Ishikawa (cell line): ENCODE results near the gene PRR33.

Experiments used
- CREB1 ChIP-seq: IDR thresholded peaks from 2 replicates; pipeline ENCODE4 v1.6.1; 2012; ENCODE audit warnings: low read depth
- NFIC ChIP-seq: IDR thresholded peaks from 2 replicates; pipeline ENCODE4 v1.6.1; 2012
- TF ChIP-seq, protein P1 (sequence below): IDR thresholded peaks from 2 replicates; pipeline ENCODE4 v1.6.1; 2012
- TF ChIP-seq, protein P2 (sequence below): IDR thresholded peaks from 2 replicates; pipeline ENCODE4 v1.6.1; 2012; ENCODE audit warnings: low read depth, mild to moderate bottlenecking

DNA sequence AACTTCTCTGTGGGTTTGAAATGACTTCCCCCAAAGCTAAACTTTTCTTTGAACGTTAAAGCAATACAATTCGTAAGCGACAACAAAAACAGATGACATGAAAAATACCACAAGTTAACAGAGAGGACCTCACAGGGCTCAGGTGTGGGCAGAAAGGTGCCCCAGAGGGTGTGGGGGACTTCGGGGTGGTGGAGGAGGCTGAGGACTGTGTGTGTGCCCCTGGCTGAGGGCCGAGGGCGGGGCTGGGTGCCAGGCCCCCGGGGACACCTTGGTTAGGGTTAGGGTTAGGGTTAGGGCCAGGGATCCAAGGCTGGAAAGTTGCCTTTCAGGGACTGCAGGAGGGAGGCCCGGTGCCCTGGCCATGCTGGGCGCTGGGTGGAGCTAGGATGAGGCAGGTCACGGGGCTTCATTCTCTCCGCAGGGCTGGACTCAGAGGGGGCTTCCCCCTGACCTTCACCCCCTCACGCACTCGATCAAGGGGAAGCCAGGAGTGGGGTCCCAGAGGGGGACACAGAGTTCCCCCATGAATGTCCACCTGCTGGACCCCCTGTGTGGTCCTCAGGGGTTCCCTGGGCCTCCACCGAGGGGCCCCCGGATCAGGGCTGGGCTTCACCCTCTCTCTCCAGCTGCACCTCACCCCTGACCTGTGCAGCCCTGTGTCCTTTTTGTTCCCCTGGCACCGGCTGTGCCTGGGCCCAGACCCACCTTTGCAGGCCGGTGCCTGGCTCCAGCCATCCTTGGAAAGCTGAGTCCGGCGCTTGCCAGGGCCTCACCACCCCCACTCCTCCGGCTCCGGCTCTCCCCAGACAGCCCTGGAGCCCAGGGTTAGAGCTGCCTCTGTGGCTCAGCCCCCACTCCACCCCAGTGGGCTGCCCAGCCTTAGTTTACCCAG, 45.9 kb downstream of the PRR33 start:
- TF ChIP-seq, protein P1, sequence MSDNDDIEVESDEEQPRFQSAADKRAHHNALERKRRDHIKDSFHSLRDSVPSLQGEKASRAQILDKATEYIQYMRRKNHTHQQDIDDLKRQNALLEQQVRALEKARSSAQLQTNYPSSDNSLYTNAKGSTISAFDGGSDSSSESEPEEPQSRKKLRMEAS = no peak
- TF ChIP-seq NFIC (no peak), CREB1 (no peak)
- TF ChIP-seq, protein P2, sequence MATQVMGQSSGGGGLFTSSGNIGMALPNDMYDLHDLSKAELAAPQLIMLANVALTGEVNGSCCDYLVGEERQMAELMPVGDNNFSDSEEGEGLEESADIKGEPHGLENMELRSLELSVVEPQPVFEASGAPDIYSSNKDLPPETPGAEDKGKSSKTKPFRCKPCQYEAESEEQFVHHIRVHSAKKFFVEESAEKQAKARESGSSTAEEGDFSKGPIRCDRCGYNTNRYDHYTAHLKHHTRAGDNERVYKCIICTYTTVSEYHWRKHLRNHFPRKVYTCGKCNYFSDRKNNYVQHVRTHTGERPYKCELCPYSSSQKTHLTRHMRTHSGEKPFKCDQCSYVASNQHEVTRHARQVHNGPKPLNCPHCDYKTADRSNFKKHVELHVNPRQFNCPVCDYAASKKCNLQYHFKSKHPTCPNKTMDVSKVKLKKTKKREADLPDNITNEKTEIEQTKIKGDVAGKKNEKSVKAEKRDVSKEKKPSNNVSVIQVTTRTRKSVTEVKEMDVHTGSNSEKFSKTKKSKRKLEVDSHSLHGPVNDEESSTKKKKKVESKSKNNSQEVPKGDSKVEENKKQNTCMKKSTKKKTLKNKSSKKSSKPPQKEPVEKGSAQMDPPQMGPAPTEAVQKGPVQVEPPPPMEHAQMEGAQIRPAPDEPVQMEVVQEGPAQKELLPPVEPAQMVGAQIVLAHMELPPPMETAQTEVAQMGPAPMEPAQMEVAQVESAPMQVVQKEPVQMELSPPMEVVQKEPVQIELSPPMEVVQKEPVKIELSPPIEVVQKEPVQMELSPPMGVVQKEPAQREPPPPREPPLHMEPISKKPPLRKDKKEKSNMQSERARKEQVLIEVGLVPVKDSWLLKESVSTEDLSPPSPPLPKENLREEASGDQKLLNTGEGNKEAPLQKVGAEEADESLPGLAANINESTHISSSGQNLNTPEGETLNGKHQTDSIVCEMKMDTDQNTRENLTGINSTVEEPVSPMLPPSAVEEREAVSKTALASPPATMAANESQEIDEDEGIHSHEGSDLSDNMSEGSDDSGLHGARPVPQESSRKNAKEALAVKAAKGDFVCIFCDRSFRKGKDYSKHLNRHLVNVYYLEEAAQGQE = no peak
